Measurements from ENCODE around the gene PRR14. TPM values are rescaled to one million over a fixed set of nuclear protein-coding genes. Genes with fewer than 3 reads are reported as not detected.

The PRR14 gene
- total and polyA plus RNA-seq, 2 donors from 2014 or later = 44.2 to 51.6 TPM

GRCh38 chr16:30678586-30678970 lies 27.8 kb downstream of the PRR14 start:
- Histone ChIP-seq H3K4me1 (ENCODE audit: control insufficient read depth in 2 of 3, insufficient read depth in 2 of 3, low read depth in 1 of 3, low read length in 3 of 3) (no peaks in the 10 kb centered on the region), H3K27ac (ENCODE audit: low read depth in 2 of 2, low read length in 2 of 2) (no peak overlapping the region), H3K36me3 (ENCODE audit: control insufficient read depth in 2 of 3, insufficient read depth in 3 of 3, low read length in 3 of 3) (no peaks in the 10 kb centered on the region), H3K9ac (ENCODE audit: low read length in 3 of 3) (no peak overlapping the region), H3K4me3 (ENCODE audit: low read length in 3 of 3) (no peak overlapping the region), H3K27me3 (ENCODE audit: control insufficient read depth, insufficient read depth, low read length) (no peaks in the 10 kb centered on the region), H3K9me3 (ENCODE audit: control insufficient read depth in 2 of 3, insufficient read depth in 1 of 3, low read length in 3 of 3) (no peaks in the 10 kb centered on the region)
- no peak for DNase-seq
- intact Hi-C loops (cut with DNase I) = no loop called here
- TF ChIP-seq CTCF (IDR thresholded peaks at IDR 0.05; ENCODE audit: borderline replicate concordance, extremely low read depth, insufficient read depth) = no peak
- no peak for FAIRE-seq

- H3K4me1 ChIP-seq (ENCODE audit: control insufficient read depth in 2 of 3, insufficient read depth in 2 of 3, low read depth in 1 of 3, low read length in 3 of 3) = no peaks in the 10 kb centered on the region
Measured at GRCh38 chr16:30680326-30680725, 29.6 kb downstream of the PRR14 start.

GRCh38 chr16:30688701-30689100 lies 37.9 kb downstream of the PRR14 start:
- Histone ChIP-seq H3K4me1 (ENCODE audit: control insufficient read depth in 2 of 3, insufficient read depth in 2 of 3, low read depth in 1 of 3, low read length in 3 of 3) (no peaks in the 10 kb centered on the region), H3K4me3 (ENCODE audit: low read length in 3 of 3) (no peak overlapping the region), H3K27me3 (ENCODE audit: control insufficient read depth, insufficient read depth, low read length) (no peaks in the 10 kb centered on the region), H3K36me3 (ENCODE audit: control insufficient read depth in 2 of 3, insufficient read depth in 3 of 3, low read length in 3 of 3) (no peaks in the 10 kb centered on the region), H3K9me3 (ENCODE audit: control insufficient read depth in 2 of 3, insufficient read depth in 1 of 3, low read length in 3 of 3) (no peaks in the 10 kb centered on the region), H3K27ac (ENCODE audit: low read depth in 2 of 2, low read length in 2 of 2) (no peak overlapping the region), H3K9ac (ENCODE audit: low read length in 3 of 3) (no peak overlapping the region)
- intact Hi-C loops (cut with DNase I) = no loop called here
- DNase-seq (no peak), FAIRE-seq (no peak)
- TF ChIP-seq CTCF (IDR thresholded peaks at IDR 0.05; ENCODE audit: borderline replicate concordance, extremely low read depth, insufficient read depth) = no peak

More at GRCh38 chr16:30680326-30680725, 29.6 kb downstream of the PRR14 start:
- Histone ChIP-seq H3K27ac (ENCODE audit: low read depth in 2 of 2, low read length in 2 of 2) (no peak overlapping the region), H3K36me3 (ENCODE audit: control insufficient read depth in 2 of 3, insufficient read depth in 3 of 3, low read length in 3 of 3) (no peaks in the 10 kb centered on the region), H3K9ac (ENCODE audit: low read length in 3 of 3) (no peak overlapping the region), H3K4me3 (ENCODE audit: low read length in 3 of 3) (no peak overlapping the region), H3K27me3 (ENCODE audit: control insufficient read depth, insufficient read depth, low read length) (no peaks in the 10 kb centered on the region), H3K9me3 (ENCODE audit: control insufficient read depth in 2 of 3, insufficient read depth in 1 of 3, low read length in 3 of 3) (no peaks in the 10 kb centered on the region)
- FAIRE-seq (no peak), DNase-seq (no peak)
- intact Hi-C loops (cut with DNase I) = no loop called here
- TF ChIP-seq CTCF (IDR thresholded peaks at IDR 0.05; ENCODE audit: borderline replicate concordance, extremely low read depth, insufficient read depth) = no peak

- intact Hi-C loops (cut with DNase I) = no loop called here
- FAIRE-seq = no peak
Measured at GRCh38 chr16:30691907-30692306, 41.1 kb downstream of the PRR14 start.

More at GRCh38 chr16:30691907-30692306, 41.1 kb downstream of the PRR14 start:
- no peak overlapping the region for H3K9ac ChIP-seq (ENCODE audit: low read length in 3 of 3)
- H3K27me3 ChIP-seq (ENCODE audit: control insufficient read depth, insufficient read depth, low read length) = no peaks in the 10 kb centered on the region
- H3K27ac ChIP-seq (ENCODE audit: low read depth in 2 of 2, low read length in 2 of 2) = no peak overlapping the region
- TF ChIP-seq CTCF (IDR thresholded peaks at IDR 0.05; ENCODE audit: borderline replicate concordance, extremely low read depth, insufficient read depth) = no peak
- no peak for DNase-seq
- H3K4me3 ChIP-seq (ENCODE audit: low read length in 3 of 3) = no peak overlapping the region
- H3K4me1 ChIP-seq (ENCODE audit: control insufficient read depth in 2 of 3, insufficient read depth in 2 of 3, low read depth in 1 of 3, low read length in 3 of 3) = no peaks in the 10 kb centered on the region
- H3K9me3 ChIP-seq (ENCODE audit: control insufficient read depth in 2 of 3, insufficient read depth in 1 of 3, low read length in 3 of 3) = no peaks in the 10 kb centered on the region
- no peaks in the 10 kb centered on the region for H3K36me3 ChIP-seq (ENCODE audit: control insufficient read depth in 2 of 3, insufficient read depth in 3 of 3, low read length in 3 of 3)
